NB4 (cell line): Measurements from ENCODE around the gene SLC34A1.

ENCODE experiments used
- CTCF ChIP-seq: IDR thresholded peaks from one replicate; pipeline ENCODE4 v1.5.1; 2012; ENCODE audit warnings: low read depth, low read length
- MAX ChIP-seq: IDR thresholded peaks from 2 replicates; pipeline ENCODE4 v1.6.1; 2011; ENCODE audit warnings: low read depth, low read length
- MYC ChIP-seq: IDR thresholded peaks from 2 replicates; pipeline ENCODE4 v1.6.1; 2011; ENCODE audit warnings: low read depth, low read length
- POLR2A ChIP-seq: IDR thresholded peaks from 2 replicates; pipeline ENCODE4 v1.6.1; 2011; ENCODE audit warnings: mild to moderate bottlenecking; ENCODE audit not compliant: insufficient read length; ENCODE audit errors: extremely low read depth

- TF ChIP-seq CTCF (no peak), MAX (no peak), MYC (no peak), POLR2A (no peak)
Measured at GRCh38 chr5:177430140-177430951, 46.1 kb downstream of the SLC34A1 start.
